NCI-H82 treated with DMSO at 0.1 percent for 48 hours (cell line): ENCODE results near the gene RFC2.
"Not testable (repeated sequence)": the region's sequence is repeated elsewhere in the genome, so short reads cannot be mapped to it uniquely, and the experiment has no call there.

Source experiments
- DNase-seq: peaks from one replicate; lab custom pipeline; 2025; ENCODE audit not compliant: unreplicated experiment; lab: John Stamatoyannopoulos, UW

The RFC2 gene

DNA sequence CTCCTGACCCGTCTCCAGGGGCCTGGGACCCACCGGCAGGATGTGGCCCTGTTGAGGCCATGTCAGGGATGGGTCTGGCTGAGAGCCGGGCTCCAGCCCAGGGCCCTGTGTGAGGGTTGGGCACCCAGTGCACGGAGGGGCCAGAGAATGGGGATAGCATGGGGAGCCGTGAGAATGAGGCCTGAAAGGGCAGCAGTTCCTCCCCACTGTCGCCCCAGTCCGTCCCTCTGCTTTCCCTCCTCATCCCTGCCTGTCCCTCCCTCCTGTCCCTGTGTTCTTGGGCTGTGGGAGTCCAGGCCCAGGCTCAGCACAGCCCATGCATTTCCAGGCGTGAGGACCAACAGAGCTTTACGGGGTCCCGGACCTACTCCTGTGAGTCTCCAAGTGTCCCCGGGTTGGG is 34.8 kb downstream of the RFC2 start:
- no peak for DNase-seq

- DNase-seq = no peak
These were observed 35.9 kb downstream of the RFC2 start for GRCh38 chr7:74218343-74218698.

GRCh38 chr7:74217455-74218342 is 36.5 kb downstream of the RFC2 start:
- DNase-seq = no peak

GRCh38 chr7:74216361-74216761 is 37.8 kb downstream of the RFC2 start:
- no peak for DNase-seq

DNA sequence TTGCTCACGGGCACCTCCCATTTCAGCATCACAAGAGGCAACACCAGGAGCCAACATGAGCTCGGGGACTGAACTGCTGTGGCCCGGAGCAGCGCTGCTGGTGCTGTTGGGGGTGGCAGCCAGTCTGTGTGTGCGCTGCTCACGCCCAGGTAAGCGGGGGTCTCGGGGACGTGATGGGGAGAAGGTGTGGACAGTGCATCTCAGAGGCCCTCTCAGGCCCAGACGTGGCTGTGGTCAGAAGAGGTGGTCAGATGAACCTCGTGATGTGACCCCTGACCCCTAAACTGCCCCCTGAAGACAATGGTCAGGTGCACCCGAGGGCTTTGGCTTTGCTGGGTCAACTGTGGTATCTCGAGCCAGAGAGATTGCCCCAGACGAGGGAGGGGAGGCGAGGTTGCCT is 38.3 kb downstream of the RFC2 start:
- no peak for DNase-seq

GRCh38 chr7:74214816-74215630 is 39.2 kb downstream of the RFC2 start:
- no peak for DNase-seq

DNA sequence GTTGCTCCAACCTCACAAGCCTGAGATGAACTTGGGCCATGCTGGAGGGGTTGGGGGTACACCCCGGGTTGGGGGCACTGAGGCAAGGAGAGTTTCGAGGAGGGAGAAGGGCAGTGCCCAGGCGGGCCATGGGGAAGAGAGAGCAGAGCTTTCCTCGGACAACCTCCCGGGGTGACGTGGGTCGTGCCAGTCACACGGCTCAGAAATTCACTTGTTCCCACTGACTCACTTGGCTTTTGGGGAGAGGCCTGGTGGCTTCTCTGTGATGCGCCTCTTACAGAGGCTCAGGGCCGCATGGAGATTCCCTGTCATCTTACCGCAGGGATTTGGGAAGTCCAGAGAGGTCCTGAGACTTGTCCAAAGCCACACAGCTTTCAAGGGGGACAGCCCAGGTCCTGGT is 41.5 kb downstream of the RFC2 start:
- no peak for DNase-seq

- not testable (repeated sequence) for DNase-seq
These were observed 46.0 kb downstream of the RFC2 start for GRCh38 chr7:74208241-74208640.

- DNase-seq = no peak
These were observed 46.6 kb downstream of the RFC2 start for GRCh38 chr7:74207586-74207985.

- DNase-seq = peak; percentile 42
These were observed 47.5 kb downstream of the RFC2 start for GRCh38 chr7:74206589-74207120.

DNA sequence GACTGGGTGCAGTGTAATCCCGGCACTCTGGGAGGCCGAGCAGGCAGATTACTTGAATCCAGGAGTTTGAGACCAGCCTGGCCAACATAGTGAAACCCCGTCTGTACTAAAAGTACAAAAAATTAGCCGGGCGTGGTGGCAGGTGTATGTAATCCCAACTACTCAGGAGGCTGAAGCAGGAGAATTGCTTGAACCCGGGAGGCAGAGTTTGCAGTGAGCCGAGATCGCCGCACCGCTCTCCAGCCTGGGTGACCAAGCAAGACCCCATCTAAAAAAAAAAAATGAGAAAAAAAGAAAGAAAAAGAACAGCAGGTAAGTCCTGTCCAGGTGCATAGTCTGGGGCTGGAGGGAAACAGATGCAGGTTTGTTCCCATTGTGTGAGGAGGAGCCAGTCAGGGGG is 48.1 kb downstream of the RFC2 start:
- DNase-seq = not testable (repeated sequence)

GRCh38 chr7:74203956-74204618 is 50.1 kb downstream of the RFC2 start:
- DNase-seq = no peak

- DNase-seq = no peak
These were observed 51.2 kb downstream of the RFC2 start for GRCh38 chr7:74202841-74203556.

DNA sequence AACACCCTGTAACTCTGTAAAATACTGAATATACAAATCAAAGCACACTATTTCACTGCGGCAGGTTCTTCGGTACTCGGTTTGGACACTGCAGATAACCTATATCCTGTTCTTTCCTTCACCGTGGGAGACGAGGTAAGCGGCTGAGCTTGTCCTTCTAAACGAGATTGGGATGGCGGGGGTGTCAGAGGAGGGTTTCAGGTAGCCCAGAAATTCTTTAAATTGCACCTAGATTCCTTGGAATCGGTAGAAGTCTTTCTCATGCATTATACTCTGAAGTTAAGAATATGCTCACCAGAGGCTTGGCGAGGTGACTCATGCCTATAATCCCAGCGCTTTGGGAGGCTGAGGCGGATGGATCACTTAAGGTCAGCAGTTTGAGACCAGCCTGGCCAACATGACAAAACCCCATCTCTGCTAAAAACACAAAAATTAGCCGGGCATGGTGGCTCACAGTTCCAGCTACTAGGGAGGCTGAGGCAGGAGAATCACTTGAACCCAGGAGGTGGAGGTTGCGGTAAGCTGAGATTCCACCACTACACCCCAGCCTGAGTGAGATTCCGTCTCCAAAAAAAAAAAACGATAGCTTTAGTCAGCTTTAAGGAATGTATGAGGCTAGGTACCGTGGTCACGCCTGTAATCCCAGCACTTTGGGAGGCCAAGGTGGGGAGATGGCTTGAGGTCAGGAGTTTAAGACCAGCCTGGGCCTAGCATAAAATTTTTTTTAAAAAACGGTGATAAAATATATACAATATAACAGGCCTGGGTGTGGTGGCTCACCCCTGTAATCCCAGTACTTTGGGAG is 54.4 kb downstream of the RFC2 start:
- no peak for DNase-seq

DNA sequence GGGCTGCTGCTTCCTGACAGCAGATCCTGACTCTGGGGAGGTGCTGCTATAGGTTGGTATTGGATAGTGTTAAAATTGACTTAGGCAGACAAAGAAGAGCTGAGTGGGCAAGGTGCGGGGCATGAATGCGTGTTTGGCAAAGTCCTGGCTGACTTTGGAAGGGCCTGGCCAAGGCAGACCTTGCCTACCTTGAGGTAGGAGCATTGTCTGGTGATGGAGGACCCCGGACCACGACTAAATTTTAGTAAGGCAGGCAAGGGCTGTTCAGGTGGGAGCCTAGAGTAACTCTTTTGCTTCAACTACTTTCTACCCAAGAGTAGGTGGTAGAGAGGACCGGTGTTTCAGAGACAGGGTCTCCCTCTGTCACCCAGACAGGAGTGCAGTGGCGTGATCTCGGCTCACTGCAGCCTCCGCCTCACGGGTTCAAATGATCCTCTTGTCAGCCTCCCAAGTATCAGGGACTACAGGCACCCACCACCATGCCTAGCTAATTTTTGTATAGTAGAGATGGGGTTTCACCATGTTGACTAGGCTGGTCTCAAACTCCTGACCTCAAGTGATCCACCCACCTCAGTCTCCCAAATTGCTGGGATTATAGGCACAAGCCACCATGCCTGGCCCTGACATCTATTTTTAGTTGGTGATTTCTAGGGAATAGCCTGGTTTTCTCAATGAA is 56.6 kb downstream of the RFC2 start:
- DNase-seq = no peak

GRCh38 chr7:74195968-74196654 is 58.1 kb downstream of the RFC2 start:
- not testable (repeated sequence) for DNase-seq

GRCh38 chr7:74195139-74195860 is 58.9 kb downstream of the RFC2 start:
- DNase-seq = not testable (repeated sequence)

- DNase-seq = no peak
These were observed 59.5 kb downstream of the RFC2 start for GRCh38 chr7:74194686-74195085.
